Naive thymus-derived CD4-positive, alpha-beta T cell (primary cell): ENCODE measurements around the gene RELN. TPM values are rescaled to one million over a fixed set of nuclear protein-coding genes. Genes with fewer than 3 reads are reported as not detected.

Experiments
- ATAC-seq: fragments of 150-1000 bp; cut with Tn5 transposase; 2 replicates; pipeline ENCODE4 v1.10.0; 2021; ENCODE audit warnings: mild to moderate bottlenecking, moderate library complexity
- CTCF ChIA-PET: fragments of 350-600 bp; sonication (Branson Sonifier 250); formaldehyde crosslinking; loops from one replicate; lab custom pipeline; 2021; ENCODE audit warnings: antibody characterized with exemption; lab: Charles Lee
- POLR2A ChIA-PET: fragments of 350-600 bp; sonication (Branson Sonifier 250); formaldehyde crosslinking; loops from one replicate; lab custom pipeline; 2021; ENCODE audit warnings: antibody characterized with exemption, inconsistent platforms; lab: Charles Lee
- DNase-seq, 9 donors: peaks; one replicate each; pipeline versions ENCODE4 v3.0.0 to v3.0.0-alpha.2; 2020 to 2022; ENCODE audit warnings: mixed read lengths in 1 of 9
- H3K27ac ChIP-seq: one replicate; pipeline ENCODE4 v1.7.0; 2013; ENCODE audit warnings: mild to moderate bottlenecking, low read depth, low read length, moderate library complexity
- H3K27me3 ChIP-seq, 2 donors: one replicate each; pipeline ENCODE4 v1.7.0; 2013; ENCODE audit warnings: low read length in 2 of 2, mild to moderate bottlenecking in 2 of 2, moderate library complexity in 2 of 2; ENCODE audit not compliant: control insufficient read depth in 2 of 2, insufficient read depth in 2 of 2
- H3K36me3 ChIP-seq, 3 experiments: 1 replicate in 2 of 3; 2 replicates in 1 of 3; pipeline ENCODE4 v1.7.0; 2013; ENCODE audit warnings: low read length in 3 of 3, mild to moderate bottlenecking in 3 of 3, moderate library complexity in 1 of 3; ENCODE audit not compliant: insufficient read depth in 3 of 3, control insufficient read depth in 2 of 3
- H3K4me1 ChIP-seq, 2 donors: one replicate each; pipeline ENCODE4 v1.7.0; 2013; ENCODE audit warnings: low read length in 2 of 2, mild to moderate bottlenecking in 2 of 2, moderate library complexity in 1 of 2; ENCODE audit not compliant: control insufficient read depth in 2 of 2, insufficient read depth in 2 of 2
- H3K4me3 ChIP-seq: 2 replicates; pipeline ENCODE4 v1.7.0; 2013; ENCODE audit warnings: mild to moderate bottlenecking, low read length
- H3K9me3 ChIP-seq, 3 experiments: 1 replicate in 2 of 3; 2 replicates in 1 of 3; pipeline ENCODE4 v1.7.0; 2013; ENCODE audit warnings: low read length in 3 of 3; ENCODE audit not compliant: control insufficient read depth in 2 of 3
- H3K27ac Mint-ChIP-seq, 9 donors: one replicate each; pipeline ENCODE4 v1.8.0; 2020 to 2022; ENCODE audit warnings: mixed read lengths in 9 of 9, mild to moderate bottlenecking in 8 of 9, moderate library complexity in 5 of 9, inconsistent platforms in 2 of 9
- H3K27me3 Mint-ChIP-seq, 5 donors: one replicate each; pipeline ENCODE4 v1.8.0; 2021 to 2022; ENCODE audit warnings: mixed read lengths in 5 of 5, mild to moderate bottlenecking in 1 of 5
- H3K36me3 Mint-ChIP-seq, 5 donors: one replicate each; pipeline ENCODE4 v1.8.0; 2020 to 2022; ENCODE audit warnings: mixed read lengths in 5 of 5, mild to moderate bottlenecking in 3 of 5, inconsistent platforms in 1 of 5
- H3K4me1 Mint-ChIP-seq, 7 donors: one replicate each; pipeline ENCODE4 v1.8.0; 2020 to 2022; ENCODE audit warnings: mixed read lengths in 7 of 7, mild to moderate bottlenecking in 3 of 7, inconsistent platforms in 1 of 7
- H3K4me3 Mint-ChIP-seq, 10 donors: one replicate each; pipeline ENCODE4 v1.8.0; 2020 to 2022; ENCODE audit warnings: mild to moderate bottlenecking in 10 of 10, mixed read lengths in 10 of 10, moderate library complexity in 6 of 10, inconsistent platforms in 2 of 10
- H3K9me3 Mint-ChIP-seq, 11 donors: one replicate each; pipeline ENCODE4 v1.8.0; 2020 to 2022; ENCODE audit warnings: mixed read lengths in 11 of 11, mild to moderate bottlenecking in 4 of 11, inconsistent platforms in 1 of 11, moderate library complexity in 1 of 11
- intact Hi-C, 2 donors: fragments of 100-400 bp; cut with micrococcal nuclease; formaldehyde crosslinking; loops; one replicate each; pipeline ENCODE4 v1.15.1; 2023
- polyA plus RNA-seq, 2 donors: library from polyadenylated mRNA; unstranded; fragments of 300-500 nt; fragmentation: Illumina TruSeq; gene quantifications; one replicate each; pipeline ENCODE4 v1.2.3, GENCODE V29; 2021
- total RNA-seq, 6 experiments: library from RNA in 5 of 6; stranded (reverse) in 5 of 6; gene quantifications; 1 replicate in 5 of 6; 2 replicates in 1 of 6; pipeline ENCODE4 v1.2.3 and lab custom pipeline; 2021 to 2026

The RELN gene
- total and polyA plus RNA-seq, 7 experiments from 2014 or later: not detected

DNA sequence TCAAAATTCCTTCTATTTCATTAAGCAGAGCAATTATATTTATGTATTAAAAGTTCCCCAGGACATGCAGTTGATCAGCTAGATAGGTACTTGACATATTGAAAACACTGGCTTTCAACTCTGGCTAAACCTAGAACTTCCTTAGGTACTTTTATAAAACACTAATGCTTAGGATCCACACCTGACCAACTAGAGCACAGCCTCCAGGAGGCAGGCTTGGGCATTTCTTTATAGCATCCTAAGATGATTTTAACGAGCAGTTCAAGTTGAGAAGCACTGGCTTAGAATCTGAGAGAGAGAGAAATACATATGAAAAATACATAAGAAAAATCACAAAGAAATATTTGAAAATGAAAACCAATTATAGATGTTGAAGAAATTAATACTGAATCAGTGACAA lies 564.3 kb downstream of the RELN start:
- H3K27ac Mint-ChIP-seq: no peak overlapping the region
- intact Hi-C loops: no loop called here
- H3K9me3 ChIP-seq: no peaks in the 10 kb centered on the region

DNA sequence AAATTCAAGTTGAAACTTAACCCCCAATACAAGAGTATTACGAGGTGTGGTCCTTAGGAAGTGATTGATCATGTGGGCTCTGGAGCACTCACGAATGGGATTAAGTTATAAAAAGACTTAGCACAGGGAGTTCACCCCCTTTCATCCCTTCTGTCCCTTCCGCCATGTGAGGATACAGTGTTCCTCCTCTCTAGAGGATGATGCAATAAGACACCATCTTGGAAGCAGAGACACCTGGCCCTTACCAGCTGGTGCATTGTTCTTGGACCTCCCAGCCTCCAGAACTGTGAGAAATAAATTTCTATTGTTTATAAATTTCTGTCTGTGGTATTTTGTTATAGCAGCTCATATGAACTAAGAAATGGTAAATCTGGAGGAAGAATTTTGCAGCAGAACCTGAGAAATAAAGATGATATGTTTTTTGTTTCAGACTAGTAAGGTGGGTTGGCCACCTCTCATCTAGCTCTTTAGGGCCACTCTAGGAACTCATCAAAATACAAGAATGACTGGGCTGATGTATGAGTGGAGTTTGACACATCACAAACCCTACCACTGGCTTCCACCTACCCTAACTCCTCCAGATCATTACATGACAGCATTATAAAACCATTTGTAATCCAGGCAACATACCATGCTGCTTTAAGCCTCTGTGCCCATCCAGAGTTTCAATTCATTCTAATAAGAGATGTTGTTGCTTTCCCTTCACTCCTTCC lies 565.8 kb downstream of the RELN start:
- Histone ChIP-seq H3K36me3 (no peaks in the 10 kb centered on the region), H3K27ac (no peak overlapping the region), H3K27me3 (no peaks in the 10 kb centered on the region), H3K4me1 (no peaks in the 10 kb centered on the region), H3K9me3 (no peaks in the 10 kb centered on the region), H3K4me3 (no peak overlapping the region)
- Mint-ChIP-seq H3K9me3 (peaks cover 0 to 3% (median 0%) of the 10 kb centered on the region in 11 donors), H3K36me3 (peaks cover 0 to 7% (median 0%) of the 10 kb centered on the region in 5 donors), H3K4me1 (no peaks in the 10 kb centered on the region), H3K4me3 (no peak overlapping the region), H3K27me3 (peaks cover 7 to 18% (median 12%) of the 10 kb centered on the region in 5 donors), H3K27ac (no peak overlapping the region)
- no peak for DNase-seq
- intact Hi-C loops: no loop called here
- no peak for ATAC-seq
- ChIA-PET CTCF (no interaction called here), POLR2A (no interaction called here)

More for the DNA sequence above, 564.3 kb downstream of the RELN start:
- H3K4me1 Mint-ChIP-seq: no peaks in the 10 kb centered on the region
- H3K36me3 Mint-ChIP-seq: no peaks in the 10 kb centered on the region
- no peaks in the 10 kb centered on the region for H3K27me3 ChIP-seq
- DNase-seq (no peak), ATAC-seq (no peak)
- no peak overlapping the region for H3K4me3 ChIP-seq
- H3K9me3 Mint-ChIP-seq: peaks cover 0 to 3% (median 0%) of the 10 kb centered on the region in 11 donors
- no peak overlapping the region for H3K4me3 Mint-ChIP-seq
- H3K36me3 ChIP-seq: no peaks in the 10 kb centered on the region
- no peaks in the 10 kb centered on the region for H3K4me1 ChIP-seq
- ChIA-PET POLR2A (no interaction called here), CTCF (no interaction called here)
- peaks cover 4 to 16% (median 10%) of the 10 kb centered on the region in 5 donors for H3K27me3 Mint-ChIP-seq
- H3K27ac ChIP-seq: no peak overlapping the region

Other genes starting within 250 kb of the RELN start
- gene ORC5, start 218.4 kb upstream of the RELN start, total RNA-seq: 10 to 100 TPM; 15.9 to 28.0 (median 24.5) TPM
- gene ORC5, start 218.4 kb upstream of the RELN start, polyA plus RNA-seq: 10 to 100 TPM; 26.3 to 30.3 TPM